ENCODE data around the gene SH3RF3.

The SH3RF3 gene

GRCh38 chr2:109437325-109438090 lies 308.5 kb downstream of the SH3RF3 start:
- no peak for TF ChIP-seq GATA3 (IDR thresholded peaks at IDR 0.05; ENCODE audit: low read depth, low read length)
- TF ChIP-seq GATA2 (IDR thresholded peaks at IDR 0.05; ENCODE audit: low read depth, low read length) = no peak

GRCh38 chr2:109438146-109438545 lies 309.1 kb downstream of the SH3RF3 start:
- TF ChIP-seq GATA3 (IDR thresholded peaks at IDR 0.05; ENCODE audit: low read depth, low read length) (no peak), GATA2 (IDR thresholded peaks at IDR 0.05; ENCODE audit: low read depth, low read length) (no peak)

GRCh38 chr2:109438773-109439389 lies 309.9 kb downstream of the SH3RF3 start:
- TF ChIP-seq GATA3 (IDR thresholded peaks at IDR 0.05; ENCODE audit: low read depth, low read length) = no peak
- no peak for TF ChIP-seq GATA2 (IDR thresholded peaks at IDR 0.05; ENCODE audit: low read depth, low read length)

GRCh38 chr2:109439390-109439786 lies 310.4 kb downstream of the SH3RF3 start:
- no peak for TF ChIP-seq GATA2 (IDR thresholded peaks at IDR 0.05; ENCODE audit: low read depth, low read length)
- TF ChIP-seq GATA3 (IDR thresholded peaks at IDR 0.05; ENCODE audit: low read depth, low read length) = no peak

GRCh38 chr2:109439986-109440385 lies 311.0 kb downstream of the SH3RF3 start:
- TF ChIP-seq GATA2 (IDR thresholded peaks at IDR 0.05; ENCODE audit: low read depth, low read length) = no peak
- TF ChIP-seq GATA3 (IDR thresholded peaks at IDR 0.05; ENCODE audit: low read depth, low read length) = no peak

GRCh38 chr2:109440499-109441156 lies 311.6 kb downstream of the SH3RF3 start:
- TF ChIP-seq GATA3 (IDR thresholded peaks at IDR 0.05; ENCODE audit: low read depth, low read length) (no peak), GATA2 (IDR thresholded peaks at IDR 0.05; ENCODE audit: low read depth, low read length) (no peak)

GRCh38 chr2:109442715-109443319 lies 313.8 kb downstream of the SH3RF3 start:
- TF ChIP-seq GATA2 (IDR thresholded peaks at IDR 0.05; ENCODE audit: low read depth, low read length) (no peak), GATA3 (IDR thresholded peaks at IDR 0.05; ENCODE audit: low read depth, low read length) (no peak)

- TF ChIP-seq GATA2 (IDR thresholded peaks at IDR 0.05; ENCODE audit: low read depth, low read length) = no peak
- no peak for TF ChIP-seq GATA3 (IDR thresholded peaks at IDR 0.05; ENCODE audit: low read depth, low read length)
Observed at GRCh38 chr2:109444916-109445315, 315.9 kb downstream of the SH3RF3 start.

- no peak for TF ChIP-seq GATA2 (IDR thresholded peaks at IDR 0.05; ENCODE audit: low read depth, low read length)
- TF ChIP-seq GATA3 (IDR thresholded peaks at IDR 0.05; ENCODE audit: low read depth, low read length) = no peak
Observed at GRCh38 chr2:109446278-109447131, 317.5 kb downstream of the SH3RF3 start.

- TF ChIP-seq GATA3 (IDR thresholded peaks at IDR 0.05; ENCODE audit: low read depth, low read length) (no peak), GATA2 (IDR thresholded peaks at IDR 0.05; ENCODE audit: low read depth, low read length) (0 out of 2 replicates have a peak, but pooled peaks have one; percentile 5)
Observed at GRCh38 chr2:109447251-109447661, 318.3 kb downstream of the SH3RF3 start.

- TF ChIP-seq GATA3 (IDR thresholded peaks at IDR 0.05; ENCODE audit: low read depth, low read length) = no peak
- no peak for TF ChIP-seq GATA2 (IDR thresholded peaks at IDR 0.05; ENCODE audit: low read depth, low read length)
Observed at GRCh38 chr2:109447776-109448175, 318.8 kb downstream of the SH3RF3 start.

GRCh38 chr2:109448207-109448606 lies 319.2 kb downstream of the SH3RF3 start:
- TF ChIP-seq GATA2 (IDR thresholded peaks at IDR 0.05; ENCODE audit: low read depth, low read length) = no peak
- TF ChIP-seq GATA3 (IDR thresholded peaks at IDR 0.05; ENCODE audit: low read depth, low read length) = no peak
